HepG2 (cell line): ENCODE data around the gene SLFN12. TPM values are rescaled to one million over a fixed set of nuclear protein-coding genes. Genes with fewer than 3 reads are reported as not detected.
"Not testable (repeated sequence)": the region's sequence is repeated elsewhere in the genome, so short reads cannot be mapped to it uniquely, and the experiment has no call there.

Experiments
- ATAC-seq: fragments of 200-7000 bp; cut with Tn5 transposase; 3 replicates; pipeline ENCODE4 v1.9.1; 2020; ENCODE audit warnings: mild to moderate bottlenecking, moderate library complexity
- BruUV-seq: library from RNA; stranded (reverse); fragments of 400-500 nt; replicated peaks from 2 replicates; lab custom pipeline; 2021; lab: Mats Ljungman, UMichigan
- CTCF ChIA-PET: fragments of 300-600 bp; formaldehyde crosslinking; extraction: SDS; loops from one replicate; lab custom pipeline; 2021; ENCODE audit warnings: low total read pairs, inconsistent platforms, low intra/inter-chr PET ratio; lab: Yijun Ruan, JAX
- POLR2A ChIA-PET: fragments of 350-600 bp; sonication (Branson Sonifier 250); formaldehyde crosslinking; loops from one replicate; lab custom pipeline; 2020; ENCODE audit warnings: antibody characterized with exemption, inconsistent platforms; lab: Yijun Ruan, JAX
- DNase-seq: peaks from one replicate; pipeline ENCODE4 v3.0.0-alpha.2; 2015; ENCODE audit warnings: low spot score
- FAIRE-seq: peaks from 3 replicates; lab custom pipeline; 2011; peaks lifted over from hg19 to GRCh38; lab: Jason Lieb, UNC
- H2AFZ ChIP-seq: one replicate; pipeline ENCODE4 v1.6.1; 2011; ENCODE audit warnings: low read length, inconsistent platforms
- H3K27ac ChIP-seq: fragments of 300-600 bp; 3 replicates; pipeline ENCODE4 v1.8.0; 2011; ENCODE audit warnings: mixed run types, mild to moderate bottlenecking, mixed read lengths, low read length, inconsistent platforms; ENCODE audit not compliant: insufficient read depth; ENCODE audit errors: extremely low read length
- H3K27me3 ChIP-seq, 2 experiments: fragments of 200-600 bp in 1 of 2; 2 replicates in 1 of 2; 3 replicates in 1 of 2; pipeline versions ENCODE4 v1.6.0 to v1.8.0; 2011; ENCODE audit warnings: low read length in 2 of 2, mild to moderate bottlenecking in 2 of 2, moderate library complexity in 2 of 2, inconsistent platforms in 1 of 2; ENCODE audit not compliant: insufficient read depth in 2 of 2, control insufficient read depth in 1 of 2
- H3K36me3 ChIP-seq, 2 experiments: fragments of 200-600 bp in 1 of 2; replicated peaks in 1 of 2; 2 replicates in 1 of 2; 3 replicates in 1 of 2; pipeline versions ENCODE4 v1.5.1 to v1.8.0; 2011; ENCODE audit warnings: low read length in 2 of 2, inconsistent platforms in 1 of 2; ENCODE audit not compliant: insufficient read depth in 2 of 2, control insufficient read depth in 1 of 2
- H3K4me1 ChIP-seq: 2 replicates; pipeline ENCODE4 v1.5.1; 2012; ENCODE audit warnings: low read length, inconsistent platforms; ENCODE audit not compliant: insufficient read depth
- H3K4me2 ChIP-seq: 2 replicates; pipeline ENCODE4 v1.6.0; 2011; ENCODE audit warnings: low read depth, low read length, inconsistent platforms
- H3K4me3 ChIP-seq, 3 experiments: fragments of 200-600 bp in 1 of 3; sonication (generic), shearing (Covaris generic) in 1 of 3; replicated peaks in 1 of 3; 2 replicates each; pipeline ENCODE4 v1.5.1; 2011 to 2016; ENCODE audit warnings: low read length in 3 of 3, inconsistent platforms in 2 of 3, low read depth in 2 of 3, mild to moderate bottlenecking in 2 of 3, control low read depth in 1 of 3, mixed read lengths in 1 of 3; ENCODE audit not compliant: insufficient read depth in 1 of 3
- H3K79me2 ChIP-seq: one replicate; pipeline ENCODE4 v1.6.1; 2011; ENCODE audit warnings: low read length, inconsistent platforms; ENCODE audit not compliant: insufficient read depth
- H3K9ac ChIP-seq: 2 replicates; pipeline ENCODE4 v1.6.0; 2011; ENCODE audit warnings: mild to moderate bottlenecking, low read depth, low read length, inconsistent platforms; ENCODE audit not compliant: insufficient read depth
- H3K9me3 ChIP-seq: 2 replicates; pipeline ENCODE4 v1.5.1; 2012; ENCODE audit warnings: mild to moderate bottlenecking, low read length
- H4K20me1 ChIP-seq: 2 replicates; pipeline ENCODE4 v1.6.0; 2011; ENCODE audit warnings: inconsistent platforms, mild to moderate bottlenecking, low read length, moderate library complexity; ENCODE audit not compliant: insufficient read depth
- HDAC2 ChIP-seq: sonication (generic); formaldehyde crosslinking; IDR thresholded peaks from 2 replicates; pipeline ENCODE4 v1.4.0; 2020; ENCODE audit warnings: missing genetic modification reagents
- HMGXB3 ChIP-seq: sonication (generic); formaldehyde crosslinking; IDR thresholded peaks from 2 replicates; pipeline ENCODE4 v1.4.0; 2020; ENCODE audit warnings: missing genetic modification reagents, borderline replicate concordance
- MAX ChIP-seq: IDR thresholded peaks from 2 replicates; pipeline ENCODE4 v1.6.1; 2012; ENCODE audit warnings: inconsistent platforms
- SKIL ChIP-seq: sonication (generic); formaldehyde crosslinking; IDR thresholded peaks from 2 replicates; pipeline ENCODE4 v1.8.0; 2022; ENCODE audit warnings: missing genetic modification reagents, mild to moderate bottlenecking, moderate library complexity, borderline replicate concordance
- ZBTB2 ChIP-seq: sonication (generic); formaldehyde crosslinking; IDR thresholded peaks from 2 replicates; pipeline ENCODE4 v1.8.0; 2022; ENCODE audit warnings: low read depth, missing genetic modification reagents
- WGBS: methylation state at CpG from one replicate; pipeline ENCODE4 v1.1.6; 2017; ENCODE audit warnings: low lambda C conversion rate; 5-methylcytosine and 5-hydroxymethylcytosine counted together
- in situ Hi-C: cut with HindIII; loops from 2 replicates; pipeline ENCODE4 v1.10.0; 2017; ENCODE audit warnings: low pct_unique_long_range_greater_than_20kb; ENCODE audit not compliant: extremely low pct_ligation_motif_present
- intact Hi-C: fragments of 100-400 bp; cut with micrococcal nuclease; formaldehyde crosslinking; loops from one replicate; pipeline ENCODE4 v1.10.0; 2022; ENCODE audit not compliant: unreplicated experiment
- polyA plus RNA-seq, 8 experiments: library from polyadenylated mRNA; depleted of rRNA in 3 of 8; stranded (reverse) in 7 of 8; unstranded in 1 of 8; fragments of >200 nt; fragmentation: Illumina TruSeq in 4 of 8; extraction: Trizol in 4 of 8; gene quantifications; 2 replicates each; pipeline versions ENCODE4 v1.2.1 to v1.2.3, GENCODE V29; 2011 to 2016; ENCODE audit warnings: low read depth in 4 of 8, missing spikeins in 1 of 8, mixed read lengths in 1 of 8; ENCODE audit not compliant: insufficient read depth in 1 of 8
- total RNA-seq, 5 experiments: library from RNA; depleted of rRNA; stranded (reverse); fragments of >200 nt; fragmentation: Illumina TruSeq; extraction: Trizol; gene quantifications; 2 replicates each; pipeline ENCODE4 v1.2.3, GENCODE V29; 2016; ENCODE audit warnings: low read depth in 1 of 5

The SLFN12 gene
- total and polyA plus RNA-seq, 2 of the 13 experiments (the other 11 are each of a cell fraction or from before 2014, with no cell fraction given), result 0.13 TPM; not detected in 1

- intact Hi-C loops (no loop called here), in situ Hi-C loops (loop anchor here (10.0 kb wide), 1 partner anchor 60 kb away; no protein-coding TSS in a partner anchor)
- Histone ChIP-seq H3K4me1 (0 out of 2 replicates have a peak, but pooled peaks cover 7% of the 10 kb centered on the region), H3K27me3 (no peaks in the 10 kb centered on the region), H3K36me3 (no peaks in the 10 kb centered on the region), H3K79me2 (no peaks in the 10 kb centered on the region), H4K20me1 (no peaks in the 10 kb centered on the region), H3K4me3 (no peak overlapping the region), H3K9me3 (no peaks in the 10 kb centered on the region), H3K4me2 (no peak overlapping the region), H3K27ac (no peak overlapping the region), H2AFZ (no peak overlapping the region), H3K9ac (no peak overlapping the region)
- ChIA-PET CTCF (no interaction called here), POLR2A (no interaction called here)
- no peak for ATAC-seq
- TF ChIP-seq HMGXB3 (CRISPR knock-in tag), result no peak
- TF ChIP-seq ZBTB2 (CRISPR knock-in tag), result no peak
- no peak for TF ChIP-seq SKIL (CRISPR knock-in tag)
- TF ChIP-seq MAX, result no peak
- TF ChIP-seq HDAC2, result no peak
- 17% methylated on average over 1 of the region's 1 CpG for WGBS
- DNase-seq, result peak; percentile 8
- no TSS peak for BruUV-seq
- FAIRE-seq, result no peak
These were observed 27.9 kb downstream of the SLFN12 start for GRCh38 chr17:35404360-35404759.

- H2AFZ ChIP-seq, H4K20me1 ChIP-seq, H3K4me2 ChIP-seq, DNase-seq, H3K4me3 ChIP-seq, CTCF ChIA-PET, H3K9me3 ChIP-seq, in situ Hi-C loops, intact Hi-C loops, FAIRE-seq, ATAC-seq, H3K9ac ChIP-seq, POLR2A ChIA-PET, H3K27me3 ChIP-seq, BruUV-seq, H3K4me1 ChIP-seq, H3K36me3 ChIP-seq, H3K27ac ChIP-seq, H3K79me2 ChIP-seq: not testable (repeated sequence)
- WGBS, result 27% methylated on average over 10 of the region's 13 CpGs
These were observed 38.5 kb downstream of the SLFN12 start for GRCh38 chr17:35393783-35394182.
